Ovary (tissue), 3 donors: Measurements from ENCODE around the gene PKP1.

Source experiments
- POLR2A ChIP-seq: fragments of 450-650 bp; IDR thresholded peaks from one replicate; pipeline ENCODE4 v1.6.1; 2017; ENCODE audit warnings: antibody characterized with exemption, mild to moderate bottlenecking, moderate library complexity
- TF ChIP-seq, protein P1 (sequence below), 3 donors: fragments of 450-650 bp in 2 of 3; fragments of 200-600 bp in 1 of 3; IDR thresholded peaks; one replicate each; pipeline versions ENCODE4 v1.5.1 to v1.8.0; 2016 to 2022; ENCODE audit warnings: antibody characterized with exemption in 3 of 3, mild to moderate bottlenecking in 1 of 3
- donor health status: DM: no; HTN: no; CAD: no.

DNA sequence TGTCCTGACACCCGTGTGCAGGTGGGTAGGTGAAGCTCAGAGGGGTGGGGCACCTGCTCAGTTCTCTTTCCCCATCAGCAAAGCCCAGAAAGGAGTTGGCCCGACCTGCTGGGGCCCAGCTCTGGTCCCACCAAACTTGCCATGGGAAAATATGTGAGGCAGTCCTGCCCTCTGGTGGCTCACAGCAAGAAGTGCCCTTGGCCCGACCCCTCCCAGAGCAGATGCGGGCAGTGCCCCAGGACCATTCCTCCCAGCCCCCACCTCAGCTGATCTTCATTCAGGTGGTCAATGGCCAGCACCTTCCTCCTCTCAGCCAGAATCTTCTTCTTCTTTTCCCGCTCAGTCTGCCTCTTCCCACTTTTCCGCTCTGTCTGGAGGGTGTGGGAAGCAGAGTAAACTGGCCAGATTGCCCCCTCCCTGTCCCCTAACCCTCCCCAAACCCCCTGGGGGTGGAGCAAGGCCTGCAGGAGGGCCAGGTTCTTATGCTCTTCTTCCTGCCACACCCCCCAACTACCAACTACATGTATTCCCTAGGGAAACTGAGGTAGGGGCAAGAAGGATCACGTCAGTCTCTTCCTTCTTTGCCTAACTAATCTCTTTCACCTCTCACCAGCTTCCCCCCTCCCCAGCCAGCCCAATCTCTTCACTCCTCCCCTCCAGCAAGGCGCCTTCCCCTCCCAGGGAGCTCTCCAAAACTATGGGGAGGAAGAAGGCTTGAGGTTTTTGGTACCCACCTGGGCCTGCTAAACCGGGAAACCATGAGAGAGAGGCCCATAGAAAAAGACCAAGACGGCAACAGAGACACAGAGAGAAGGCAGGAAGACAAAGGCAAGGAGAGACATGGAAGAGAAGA, 78.6 kb downstream of the PKP1 start:
- TF ChIP-seq, protein P1, sequence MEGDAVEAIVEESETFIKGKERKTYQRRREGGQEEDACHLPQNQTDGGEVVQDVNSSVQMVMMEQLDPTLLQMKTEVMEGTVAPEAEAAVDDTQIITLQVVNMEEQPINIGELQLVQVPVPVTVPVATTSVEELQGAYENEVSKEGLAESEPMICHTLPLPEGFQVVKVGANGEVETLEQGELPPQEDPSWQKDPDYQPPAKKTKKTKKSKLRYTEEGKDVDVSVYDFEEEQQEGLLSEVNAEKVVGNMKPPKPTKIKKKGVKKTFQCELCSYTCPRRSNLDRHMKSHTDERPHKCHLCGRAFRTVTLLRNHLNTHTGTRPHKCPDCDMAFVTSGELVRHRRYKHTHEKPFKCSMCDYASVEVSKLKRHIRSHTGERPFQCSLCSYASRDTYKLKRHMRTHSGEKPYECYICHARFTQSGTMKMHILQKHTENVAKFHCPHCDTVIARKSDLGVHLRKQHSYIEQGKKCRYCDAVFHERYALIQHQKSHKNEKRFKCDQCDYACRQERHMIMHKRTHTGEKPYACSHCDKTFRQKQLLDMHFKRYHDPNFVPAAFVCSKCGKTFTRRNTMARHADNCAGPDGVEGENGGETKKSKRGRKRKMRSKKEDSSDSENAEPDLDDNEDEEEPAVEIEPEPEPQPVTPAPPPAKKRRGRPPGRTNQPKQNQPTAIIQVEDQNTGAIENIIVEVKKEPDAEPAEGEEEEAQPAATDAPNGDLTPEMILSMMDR (IDR thresholded peaks at IDR 0.05): no peak
- no peak for TF ChIP-seq POLR2A
